GM20000 (cell line): ENCODE measurements around the gene NATD1.

Experiments
- DNase-seq: peaks from one replicate; pipeline ENCODE4 v3.0.0; 2012; ENCODE audit warnings: low spot score
- CTCF ChIP-seq: IDR thresholded peaks from 2 replicates; pipeline ENCODE4 v1.5.1; 2012; ENCODE audit warnings: mild to moderate bottlenecking, control low read depth; ENCODE audit errors: extremely low read depth, missing control alignments

NATD1 gene

GRCh38 chr17:21242026-21242697 lies 11.0 kb downstream of the NATD1 start:
- no peak for TF ChIP-seq CTCF
- no peak for DNase-seq

DNA sequence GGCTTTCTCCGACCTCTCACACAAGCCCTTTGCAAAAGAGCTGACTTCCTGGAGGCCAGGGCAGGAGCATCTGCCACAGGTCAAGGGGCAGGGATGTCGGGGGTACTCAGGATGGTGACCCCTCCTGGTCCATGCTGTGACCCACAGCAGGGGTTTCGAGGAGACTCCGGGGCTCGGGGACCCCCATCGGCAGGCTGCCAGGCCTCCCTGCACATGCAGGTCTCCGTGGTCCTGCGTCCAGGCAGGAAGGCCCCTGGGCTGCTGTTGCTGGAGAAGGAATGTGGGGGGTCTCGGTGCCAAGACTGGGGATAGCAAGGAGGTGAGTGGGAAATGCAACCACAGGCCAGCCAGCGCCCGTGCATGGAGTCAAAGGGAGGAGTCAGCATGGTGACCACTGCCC lies 11.6 kb downstream of the NATD1 start:
- DNase-seq = no peak
- TF ChIP-seq CTCF = no peak

DNA sequence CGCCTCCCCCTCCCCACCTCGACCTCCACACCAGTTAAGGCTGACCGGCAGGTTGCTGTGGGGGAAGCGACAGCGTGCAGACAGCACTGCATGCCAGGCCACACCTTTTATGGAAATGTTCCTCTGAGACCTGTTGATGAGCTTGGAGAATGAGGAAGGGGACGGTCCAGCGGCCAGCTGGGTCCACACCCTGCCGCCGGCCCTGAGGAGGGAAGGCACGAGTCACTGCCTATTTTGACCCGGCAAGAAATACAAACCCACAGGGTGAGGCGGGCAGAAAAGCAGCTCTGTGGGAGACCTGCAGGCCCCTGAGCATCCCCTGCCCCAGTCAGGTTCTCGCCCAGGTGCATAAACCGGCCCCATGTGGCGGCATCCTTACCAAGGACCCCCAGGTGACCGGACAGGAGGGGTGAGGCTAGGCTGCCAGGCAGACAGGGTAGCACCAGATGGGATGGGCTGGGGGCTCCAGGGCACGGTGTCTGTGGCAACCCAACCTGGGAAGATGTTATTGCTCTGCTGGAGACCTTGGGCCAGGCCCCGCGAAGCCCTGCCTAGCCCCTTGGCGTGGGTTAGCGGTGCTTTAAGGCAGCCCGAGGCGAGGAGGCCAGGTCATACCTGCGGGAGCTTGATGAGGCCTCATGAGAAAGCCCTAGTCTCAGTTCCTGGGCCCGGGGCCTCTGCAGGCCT lies 12.7 kb downstream of the NATD1 start:
- no peak for TF ChIP-seq CTCF
- no peak for DNase-seq

GRCh38 chr17:21239680-21240368 lies 13.4 kb downstream of the NATD1 start:
- peak; percentile 59 for DNase-seq
- TF ChIP-seq CTCF = no peak

GRCh38 chr17:21235921-21236320 lies 17.3 kb downstream of the NATD1 start:
- TF ChIP-seq CTCF = no peak
- DNase-seq = no peak

DNA sequence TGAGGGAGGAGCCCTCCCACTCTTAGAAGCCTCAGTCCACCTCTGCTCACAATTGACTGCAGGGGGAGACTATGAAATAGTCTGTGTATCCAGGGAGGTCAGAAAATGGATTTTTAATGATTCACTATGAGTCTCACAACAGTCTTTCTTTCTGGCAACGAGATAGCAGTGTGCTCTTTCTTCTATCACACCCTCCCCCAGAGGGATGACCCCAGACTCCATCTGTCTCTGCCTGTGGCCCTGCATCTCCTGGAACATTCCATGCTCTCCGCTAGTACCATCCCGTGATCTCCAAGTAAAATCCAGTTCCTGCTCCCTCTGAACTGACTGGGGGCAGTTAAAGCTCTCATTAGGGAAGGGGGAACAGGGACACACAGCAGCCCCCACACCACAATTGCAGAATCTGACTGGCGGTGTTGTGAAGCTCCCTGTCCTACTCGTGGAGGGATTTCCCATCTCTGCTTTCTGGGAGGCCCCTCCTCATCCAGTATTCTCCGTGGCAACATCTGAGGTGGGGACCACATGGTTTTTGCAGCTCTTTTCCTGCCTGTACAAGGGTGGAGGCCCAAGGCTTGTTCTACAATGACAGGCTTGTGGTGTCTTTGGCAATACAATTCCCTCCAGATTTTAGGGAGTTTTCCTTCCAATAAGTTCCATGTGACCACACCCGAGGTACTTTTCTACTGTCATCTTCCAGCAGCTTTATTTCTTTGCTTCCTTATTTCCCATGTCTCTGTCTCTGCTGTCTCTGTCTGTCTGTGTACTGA lies 19.4 kb downstream of the NATD1 start:
- DNase-seq = no peak
- no peak for TF ChIP-seq CTCF
